ENCODE results near the gene FCHSD2.

DNA sequence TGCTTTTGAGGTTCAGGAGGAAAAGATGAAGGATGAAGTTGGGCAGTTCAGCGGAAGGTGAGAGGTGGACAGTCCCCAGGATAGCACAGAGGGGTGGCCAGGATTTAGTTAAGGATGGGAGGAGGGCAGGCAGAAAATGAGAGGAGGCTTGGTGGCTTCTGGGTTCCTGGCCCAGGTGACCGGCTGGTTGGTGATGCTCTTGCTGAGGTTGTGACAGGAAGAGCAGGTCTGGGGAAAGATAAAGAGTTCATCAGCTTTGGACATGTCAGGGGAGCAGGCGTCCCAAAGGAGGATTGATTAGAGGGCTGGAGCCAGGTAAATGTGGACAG lies 48.4 kb upstream of the FCHSD2 start:
- no peak for TF ChIP-seq ZNF274 (IDR thresholded peaks at IDR 0.05; ENCODE audit: low read depth, low read length)
- no peak for TF ChIP-seq SUZ12 (IDR thresholded peaks at IDR 0.05; ENCODE audit: extremely low read depth, insufficient read depth, insufficient read length)

Data from NT2/D1 (cell line).